Stimulated activated CD8-positive, alpha-beta memory T cell treated with anti-CD3 and anti-CD28 coated beads, Interleukin-4, amount 100 ng/mL, for 1 hour (primary cell): ENCODE data around the gene GSK3B.
"Not testable (repeated sequence)": the region's sequence is repeated elsewhere in the genome, so short reads cannot be mapped to it uniquely, and the experiment has no call there.

Experiments used
- DNase-seq, 2 donors: peaks; one replicate each; pipeline ENCODE4 v3.0.0-alpha.2; 2020; ENCODE audit warnings: low read depth in 2 of 2, low spot score in 1 of 2

Gene GSK3B

GRCh38 chr3:120017692-120018091, 76.6 kb downstream of the GSK3B start:
- no peak for DNase-seq

DNA sequence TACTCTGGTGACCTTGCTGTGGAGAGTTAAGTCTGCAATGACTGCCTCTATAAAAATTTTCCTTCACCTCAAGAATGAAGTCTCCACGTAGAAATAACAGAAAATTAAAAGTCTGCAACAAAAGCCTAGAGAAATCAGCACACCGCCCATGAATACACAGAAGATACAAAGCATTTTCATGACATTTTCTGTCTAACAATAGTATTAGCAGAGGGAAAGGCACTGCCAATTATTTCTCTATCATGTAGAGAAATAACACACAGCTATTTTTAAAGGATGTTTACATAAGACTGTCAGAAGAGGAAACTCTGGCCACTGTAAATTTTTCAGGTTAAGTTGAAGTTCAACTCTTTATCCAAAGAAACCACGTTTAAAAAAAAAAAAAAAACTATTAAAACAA, 80.8 kb downstream of the GSK3B start:
- DNase-seq: no peak

- DNase-seq: not testable (repeated sequence)
Measured at GRCh38 chr3:120005741-120006140, 88.5 kb downstream of the GSK3B start.

DNA sequence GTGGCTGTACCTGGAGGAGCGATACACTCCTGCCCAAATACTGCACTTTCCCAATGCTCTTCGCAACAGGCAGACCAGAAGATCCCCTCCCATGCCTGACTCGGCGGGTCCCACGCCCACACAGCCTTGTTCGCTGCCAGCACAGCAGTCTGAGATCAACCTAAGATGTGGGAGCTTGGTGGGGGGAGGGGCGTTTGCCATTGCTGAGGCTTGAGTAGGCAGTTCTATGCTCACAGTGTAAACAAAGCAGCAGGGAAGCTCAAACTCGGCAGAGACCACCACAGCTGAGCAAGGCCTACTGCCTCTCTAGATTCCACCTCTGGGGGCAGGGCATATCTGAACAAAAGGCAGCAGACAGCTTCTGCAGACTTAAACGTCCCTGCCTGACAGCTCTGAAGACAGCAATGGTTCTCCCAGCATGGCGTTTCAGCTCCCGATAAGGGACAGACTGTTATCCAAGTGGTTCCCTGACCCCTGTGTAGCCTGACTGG, 90.2 kb downstream of the GSK3B start:
- DNase-seq: not testable (repeated sequence)

GRCh38 chr3:119998166-119998565, 96.1 kb downstream of the GSK3B start:
- no peak for DNase-seq

DNA sequence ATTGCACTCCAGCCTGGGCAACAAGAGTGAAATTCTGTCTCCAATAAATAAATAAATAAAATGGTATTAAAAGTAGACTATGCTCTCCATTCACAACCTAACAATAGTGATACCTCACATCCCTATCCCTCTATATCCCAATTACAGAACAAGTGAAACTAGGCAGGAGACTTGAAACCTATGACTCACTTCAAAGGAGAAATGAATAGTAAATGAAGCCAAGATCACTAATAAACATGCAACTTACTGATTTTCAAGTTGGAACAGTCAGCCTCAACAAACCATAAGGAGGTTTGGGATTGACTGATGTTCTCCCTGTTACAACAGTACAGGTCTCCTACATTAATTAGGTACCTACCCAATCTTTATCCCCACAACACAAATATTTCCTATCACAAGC, 103.4 kb downstream of the GSK3B start:
- DNase-seq: no peak

GRCh38 chr3:119989981-119990655, 104.1 kb downstream of the GSK3B start:
- no peak for DNase-seq

GRCh38 chr3:119986812-119987211, 107.4 kb downstream of the GSK3B start:
- not testable (repeated sequence) for DNase-seq

DNA sequence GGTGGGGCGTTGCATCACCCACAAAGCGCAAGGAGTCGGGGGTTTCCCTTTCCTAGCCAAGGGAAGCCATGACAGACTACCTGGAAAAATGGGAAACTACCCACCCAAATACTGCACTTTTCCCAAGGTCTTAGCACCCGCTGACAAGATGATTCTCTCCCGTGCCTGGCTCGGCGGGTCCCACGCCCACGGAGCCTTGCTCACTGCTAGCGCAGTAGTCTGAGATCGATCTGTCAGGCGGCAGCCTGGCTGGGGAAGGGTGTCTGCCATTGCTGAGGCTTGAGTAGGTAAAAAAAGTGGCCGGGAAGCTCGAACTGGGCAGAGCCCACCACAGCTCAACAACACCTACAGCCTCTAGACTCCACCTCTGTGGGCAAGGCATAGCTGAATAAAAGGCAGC, 112.9 kb downstream of the GSK3B start:
- no peak for DNase-seq

DNA sequence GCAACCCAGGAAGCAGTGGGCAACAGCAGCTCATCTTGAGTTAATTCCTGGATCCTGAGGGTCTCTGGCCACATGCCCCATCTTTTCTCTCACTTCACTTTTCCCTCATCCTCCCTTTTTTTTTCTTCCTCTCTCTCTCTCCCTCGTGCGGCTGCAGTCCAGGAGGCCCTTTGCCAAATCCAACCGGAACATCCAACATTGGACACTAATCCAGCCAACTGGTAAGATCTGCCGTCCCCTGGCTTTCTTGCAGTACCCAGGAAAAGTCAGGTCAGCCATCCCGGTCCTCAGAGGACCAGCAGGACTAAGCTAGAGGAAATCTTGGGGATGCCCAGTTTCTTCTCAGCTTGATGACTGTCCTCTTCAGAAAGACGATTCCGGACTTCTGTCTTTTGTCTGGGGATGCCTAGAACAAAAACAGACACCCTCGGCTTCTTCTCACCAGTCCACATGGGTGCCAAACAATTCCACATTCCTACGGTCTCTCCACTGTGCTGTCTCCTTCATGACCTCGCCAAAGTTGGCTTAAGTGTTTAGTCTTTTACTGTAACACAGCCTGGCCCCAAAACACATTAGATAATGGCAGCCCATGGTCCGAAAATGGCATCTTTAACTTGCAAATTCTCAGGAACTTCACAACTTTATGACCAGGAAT, 115.6 kb downstream of the GSK3B start:
- no peak for DNase-seq

- no peak for DNase-seq
Measured at GRCh38 chr3:119977353-119977752, 116.9 kb downstream of the GSK3B start.

- DNase-seq: no peak
Measured at GRCh38 chr3:119976214-119976613, 118.0 kb downstream of the GSK3B start.

- DNase-seq: no peak
Measured at GRCh38 chr3:119974656-119975055, 119.6 kb downstream of the GSK3B start.

DNA sequence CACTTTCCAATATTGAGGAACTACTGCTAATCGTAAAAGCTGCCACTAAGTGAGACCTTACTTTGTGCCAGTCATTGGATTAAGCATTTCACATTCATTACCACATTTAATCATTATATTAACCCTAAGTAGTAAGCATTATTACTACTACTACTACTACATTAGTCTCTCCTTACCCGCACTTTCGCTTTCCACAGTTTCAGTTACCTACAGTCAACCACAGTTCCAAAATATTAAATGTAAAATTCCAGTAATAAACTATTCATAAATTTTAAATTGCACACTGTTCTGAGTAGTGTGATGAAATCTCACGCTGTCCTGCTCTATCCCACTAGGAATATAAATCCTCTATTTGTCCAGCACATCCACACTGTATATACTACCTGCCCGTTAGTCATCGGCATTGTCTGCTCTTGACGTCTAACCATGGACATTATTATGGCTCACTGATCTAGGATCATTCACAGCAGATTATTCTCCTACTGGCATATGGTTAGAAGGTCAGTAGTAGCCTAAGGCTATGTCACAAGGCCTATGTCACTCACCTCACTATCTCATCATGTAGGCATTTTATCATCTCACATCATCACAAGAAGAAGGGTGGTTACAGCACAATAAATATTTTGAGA, 121.1 kb downstream of the GSK3B start:
- no peak for DNase-seq

GRCh38 chr3:119969759-119970158, 124.5 kb downstream of the GSK3B start:
- no peak for DNase-seq

DNA sequence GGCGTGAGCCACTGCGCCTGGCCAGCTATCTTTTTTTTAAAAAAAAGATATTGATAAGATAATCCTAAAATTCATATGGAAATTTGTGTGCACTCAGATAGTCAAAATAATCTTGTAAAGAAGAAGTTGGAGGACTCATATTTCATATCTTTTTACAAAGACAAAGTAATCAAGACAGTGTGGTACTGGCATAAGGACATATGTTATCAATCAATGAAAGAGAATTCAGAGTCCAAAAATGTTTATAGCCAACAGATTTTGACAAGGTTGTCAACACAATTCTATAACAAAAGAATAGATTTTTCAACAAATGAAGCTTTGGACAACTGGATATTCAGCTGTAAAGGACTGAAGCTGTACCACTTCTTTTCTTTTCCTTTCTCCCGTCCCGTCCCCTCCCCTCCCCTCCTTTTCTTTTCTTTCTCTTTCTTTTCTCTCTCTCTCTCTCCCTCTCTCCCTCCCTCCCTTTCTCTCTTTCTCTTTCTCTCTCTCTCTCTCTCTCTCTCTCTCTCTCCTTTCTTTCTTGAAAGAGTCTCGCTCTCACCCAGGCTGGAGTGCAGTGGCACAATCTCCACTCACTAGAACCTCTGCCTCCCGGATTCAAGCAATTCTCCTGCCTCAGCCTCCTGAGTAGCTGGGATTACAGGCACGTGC, 126.8 kb downstream of the GSK3B start:
- no peak for DNase-seq

GRCh38 chr3:119965692-119966091, 128.6 kb downstream of the GSK3B start:
- no peak for DNase-seq

DNA sequence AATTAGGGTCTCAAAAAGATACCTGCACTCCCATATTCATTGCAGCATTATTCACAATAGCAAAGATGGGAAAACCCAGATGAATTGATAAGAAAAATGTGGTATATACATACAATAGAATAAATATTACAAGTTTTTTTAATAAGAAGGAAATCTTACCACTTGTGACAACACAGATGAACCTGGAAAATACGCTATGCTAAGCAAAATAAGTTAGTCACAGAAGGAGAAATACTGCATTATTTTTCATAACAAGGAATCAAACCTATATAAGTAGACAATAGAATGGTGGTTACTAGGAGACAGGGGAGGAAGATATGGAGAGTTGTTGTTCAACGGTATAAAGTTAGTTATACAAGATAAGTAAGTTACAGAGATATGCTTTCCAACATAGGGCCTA, 130.0 kb downstream of the GSK3B start:
- no peak for DNase-seq

- DNase-seq: no peak
Measured at GRCh38 chr3:119955972-119956371, 138.3 kb downstream of the GSK3B start.

DNA sequence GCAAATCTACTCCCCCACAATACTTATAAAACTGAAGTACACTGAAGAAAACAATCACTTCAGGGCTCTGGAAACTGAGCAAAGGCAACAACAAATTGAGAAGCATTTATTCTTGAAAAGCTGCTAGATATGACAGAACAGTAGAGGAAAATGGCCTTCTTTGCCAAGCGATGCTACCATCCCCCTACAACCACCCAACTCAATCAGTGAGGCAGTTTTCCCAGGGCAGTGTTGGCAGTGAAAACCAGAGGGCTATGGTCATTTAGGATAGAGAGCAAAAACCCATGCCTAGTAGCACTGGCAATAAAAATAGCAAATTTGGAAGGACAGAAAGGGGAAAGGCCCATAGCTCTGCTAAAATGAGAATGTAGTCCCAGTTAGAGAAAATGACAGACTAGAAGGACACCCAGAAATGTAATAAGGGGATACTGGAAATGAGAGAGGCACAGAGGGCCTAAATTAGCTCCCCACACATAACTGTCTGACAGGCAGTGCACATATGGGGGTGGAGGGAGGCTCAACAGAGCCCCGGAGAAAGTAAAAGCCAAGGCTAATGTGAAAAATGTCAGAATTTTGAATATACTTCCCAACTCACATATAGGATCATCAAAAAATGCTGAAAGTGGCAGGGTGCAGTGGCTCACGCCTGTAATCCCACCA, 143.5 kb downstream of the GSK3B start:
- no peak for DNase-seq

- no peak for DNase-seq
Measured at GRCh38 chr3:119945291-119945690, 149.0 kb downstream of the GSK3B start.
